Sigmoid colon (tissue), 7 donors: Measurements from ENCODE around the gene MMD2. TPM values are rescaled to one million over a fixed set of nuclear protein-coding genes. Genes with fewer than 3 reads are reported as not detected.

Experiments
- DNase-seq: peaks from one replicate; pipeline ENCODE4 v3.0.0-alpha.2; 2019
- H3K27ac ChIP-seq, 4 donors: fragments of 200-600 bp; sonication (generic); one replicate each; pipeline ENCODE4 v1.5.1; 2016 to 2019; ENCODE audit warnings: mild to moderate bottlenecking in 1 of 4
- H3K27me3 ChIP-seq, 3 donors: fragments of 200-600 bp; sonication (generic); one replicate each; pipeline ENCODE4 v1.5.1; 2019; ENCODE audit warnings: mild to moderate bottlenecking in 1 of 3
- H3K36me3 ChIP-seq, 4 donors: fragments of 200-600 bp; sonication (generic); one replicate each; pipeline ENCODE4 v1.5.1; 2016 to 2019
- H3K4me1 ChIP-seq, 4 donors: fragments of 200-600 bp; sonication (generic); one replicate each; pipeline ENCODE4 v1.5.1; 2017 to 2019
- H3K4me3 ChIP-seq, 4 donors: fragments of 200-600 bp; sonication (generic); one replicate each; pipeline ENCODE4 v1.5.1; 2017 to 2019; ENCODE audit warnings: mild to moderate bottlenecking in 2 of 4, moderate library complexity in 1 of 4
- H3K9me3 ChIP-seq, 4 donors: fragments of 200-600 bp in 3 of 4; sonication (generic) in 3 of 4; one replicate each; pipeline versions ENCODE4 v1.5.1 to v1.6.1; 2013 to 2019
- CTCF ChIP-seq, 4 experiments: fragments of 450-650 bp in 3 of 4; fragments of 200-600 bp in 1 of 4; IDR thresholded peaks; one replicate each; pipeline ENCODE4 v1.5.1; 2016 to 2019; ENCODE audit warnings: antibody characterized with exemption in 4 of 4, mild to moderate bottlenecking in 3 of 4, moderate library complexity in 2 of 4
- EP300 ChIP-seq, 4 donors: sonication (generic); formaldehyde crosslinking; IDR thresholded peaks; one replicate each; pipeline ENCODE4 v1.6.1; 2017; ENCODE audit warnings: antibody characterized with exemption in 4 of 4
- POLR2A ChIP-seq, 2 donors: fragments of 450-650 bp; IDR thresholded peaks; one replicate each; pipeline ENCODE4 v1.6.1; 2016; ENCODE audit warnings: antibody characterized with exemption in 2 of 2, mild to moderate bottlenecking in 2 of 2, moderate library complexity in 2 of 2
- POLR2AphosphoS5 ChIP-seq, 4 donors: sonication (generic); formaldehyde crosslinking; IDR thresholded peaks; one replicate each; pipeline ENCODE4 v1.6.1; 2017; ENCODE audit warnings: antibody characterized with exemption in 4 of 4
- WGBS, 2 donors: extraction: QIAGEN DNeasy Blood & Tissue Kit; methylation state at CpG; one replicate each; pipeline ENCODE4 v1.1.7; 2013; 5-methylcytosine and 5-hydroxymethylcytosine counted together
- intact Hi-C: fragments of 100-400 bp; cut with DNase I; formaldehyde crosslinking; loops from one replicate; pipeline ENCODE4 v1.15.1; 2023
- polyA plus RNA-seq, 3 donors: library from polyadenylated mRNA; stranded (reverse); fragments of 200-250 nt; gene quantifications; one replicate each; pipeline ENCODE4 v1.2.3, GENCODE V29; 2013
- total RNA-seq, 4 donors: library from RNA; depleted of rRNA; stranded (reverse); fragments of >200 nt; gene quantifications; one replicate each; pipeline ENCODE4 v1.1.0, GENCODE V29; 2016
- donor health status: healthy with polysubstance abuse.
- donor health status: Bipolar disorder and iron deficiency.
- donor health status: healthy.

The MMD2 gene
- total and polyA plus RNA-seq, 7 donors, result 0.13 to 0.71 TPM; not detected in 5

GRCh38 chr7:4866528-4867496 lies 92.2 kb downstream of the MMD2 start:
- intact Hi-C loops, result no loop called here
- DNase-seq, result peak; percentile 50

GRCh38 chr7:4862156-4862555 lies 96.8 kb downstream of the MMD2 start:
- 85 to 87% methylated on average over 14 of the region's 14 CpGs for WGBS, 2 donors
- intact Hi-C loops, result no loop called here
- Histone ChIP-seq H3K27ac (no peak overlapping the region), H3K9me3 (peaks cover 0 to 7% (median 0%) of the 10 kb centered on the region in 4 donors), H3K4me1 (peaks cover 0 to 9% (median 0%) of the 10 kb centered on the region in 4 donors), H3K27me3 (peaks cover 0 to 5% (median 0%) of the 10 kb centered on the region in 3 donors), H3K36me3 (no peaks in the 10 kb centered on the region), H3K4me3 (peak overlapping the region; percentile 12 to 52 (median 42))
- no peak for TF ChIP-seq EP300 (IDR thresholded peaks at IDR 0.05)
- no peak for TF ChIP-seq POLR2AphosphoS5 (IDR thresholded peaks at IDR 0.05)
- no peak for TF ChIP-seq CTCF (IDR thresholded peaks at IDR 0.05)
- TF ChIP-seq POLR2A (IDR thresholded peaks at IDR 0.05), result no peak
- no peak for DNase-seq

More at GRCh38 chr7:4866528-4867496, 92.2 kb downstream of the MMD2 start:
- 78 to 82% methylated on average over 9 of the region's 9 CpGs for WGBS, 2 donors
- H3K27ac ChIP-seq, result no peak overlapping the region
- H3K27me3 ChIP-seq, result peaks cover 0 to 5% (median 0%) of the 10 kb centered on the region in 3 donors
- TF ChIP-seq EP300 (IDR thresholded peaks at IDR 0.05) (no peak), CTCF (IDR thresholded peaks at IDR 0.05) (no peak), POLR2A (IDR thresholded peaks at IDR 0.05) (no peak), POLR2AphosphoS5 (IDR thresholded peaks at IDR 0.05) (no peak)
- H3K4me1 ChIP-seq, result peaks cover 0 to 4% (median 0%) of the 10 kb centered on the region in 4 donors
- no peak overlapping the region for H3K4me3 ChIP-seq
- no peaks in the 10 kb centered on the region for H3K36me3 ChIP-seq
- peaks cover 0 to 3% (median 0%) of the 10 kb centered on the region in 4 donors for H3K9me3 ChIP-seq

GRCh38 chr7:4861673-4862072 lies 97.3 kb downstream of the MMD2 start, which contains the start of gene PAPOLB:
TSS of gene PAPOLB (minus strand) at chr7:4862030. CDS start at chr7:4861810, 220 bp downstream.
- no peaks in the 10 kb centered on the region for H3K36me3 ChIP-seq
- no peak within 1 kb of the TSS for H3K27ac ChIP-seq
- DNase-seq, result no peak
- peaks cover 0 to 7% (median 0%) of the 10 kb centered on the region in 4 donors for H3K9me3 ChIP-seq
- intact Hi-C loops, result loop anchor here (2.0 kb wide), 1 partner anchor 57 kb away; no protein-coding TSS in a partner anchor
- H3K27me3 ChIP-seq, result peaks cover 0 to 5% (median 0%) of the 10 kb centered on the region in 3 donors
- peak within 1 kb of the TSS; percentile 12 to 52 (median 42) for H3K4me3 ChIP-seq
- H3K4me1 ChIP-seq, result peaks cover 0 to 9% (median 0%) of the 10 kb centered on the region in 4 donors
- TF ChIP-seq EP300 (IDR thresholded peaks at IDR 0.05) (no peak), CTCF (IDR thresholded peaks at IDR 0.05) (no peak), POLR2AphosphoS5 (IDR thresholded peaks at IDR 0.05) (no peak), POLR2A (IDR thresholded peaks at IDR 0.05) (no peak)
- 25 to 62% methylated on average over 46 of the region's 46 CpGs for WGBS, 2 donors

- H3K36me3 ChIP-seq, result no peaks in the 10 kb centered on the region
- peak overlapping the region in 3 of 4 donors; percentile 38 to 52 (median 47) for H3K4me3 ChIP-seq
- intact Hi-C loops, result loop anchor here (2.0 kb wide), 1 partner anchor 58 kb away; no protein-coding TSS in a partner anchor
- TF ChIP-seq POLR2A (IDR thresholded peaks at IDR 0.05), result no peak
- no peak for TF ChIP-seq CTCF (IDR thresholded peaks at IDR 0.05)
- TF ChIP-seq POLR2AphosphoS5 (IDR thresholded peaks at IDR 0.05), result no peak
- TF ChIP-seq EP300 (IDR thresholded peaks at IDR 0.05), result no peak
- WGBS, 2 donors, result 84 to 90% methylated on average over 11 of the region's 11 CpGs
- no peak for DNase-seq
- no peak overlapping the region for H3K27ac ChIP-seq
- peaks cover 0 to 7% (median 0%) of the 10 kb centered on the region in 4 donors for H3K9me3 ChIP-seq
- H3K27me3 ChIP-seq, result peaks cover 0 to 5% (median 0%) of the 10 kb centered on the region in 3 donors
- peaks cover 0 to 9% (median 0%) of the 10 kb centered on the region in 4 donors for H3K4me1 ChIP-seq
Measured at GRCh38 chr7:4861227-4861626, 97.8 kb downstream of the MMD2 start.
